SK-N-SH (cell line): ENCODE measurements around the gene CTBP2. TPM values are rescaled to one million over a fixed set of nuclear protein-coding genes. Genes with fewer than 3 reads are reported as not detected.

Source experiments
- CTCF ChIA-PET: fragments of 300-600, 350-600 bp; formaldehyde crosslinking; extraction: SDS; loops from one replicate; lab custom pipeline; 2021; lab: Yijun Ruan, JAX
- POLR2A ChIA-PET: fragments of 350-600 bp; sonication (Branson Sonifier 250); formaldehyde crosslinking; extraction: SDS; loops from one replicate; lab custom pipeline; 2020; ENCODE audit warnings: antibody characterized with exemption, inconsistent platforms; lab: Yijun Ruan, JAX
- DNase-seq: peaks from one replicate; pipeline ENCODE4 v3.0.0; 2012
- H2AFZ ChIP-seq: fragments of 200-600 bp; sonication (generic); 2 replicates; pipeline ENCODE4 v1.8.1; 2016; ENCODE audit warnings: antibody characterized with exemption, mild to moderate bottlenecking, low read depth
- H3F3A ChIP-seq: fragments of 200-600 bp; sonication (generic); replicated peaks from 2 replicates; pipeline ENCODE3; 2016; ENCODE audit warnings: antibody characterized with exemption, mild to moderate bottlenecking; ENCODE audit not compliant: insufficient read depth
- H3K27ac ChIP-seq, 2 experiments: fragments of 200-500 bp in 1 of 2; fragments of 200-600 bp in 1 of 2; sonication (Bioruptor generic) in 1 of 2; sonication (generic), shearing (Covaris generic) in 1 of 2; 2 replicates each; pipeline versions ENCODE4 v1.5.1 to v1.6.1; 2014 to 2016; ENCODE audit warnings: low read depth in 2 of 2, inconsistent platforms in 1 of 2, low read length in 1 of 2, mild to moderate bottlenecking in 1 of 2, mixed read lengths in 1 of 2
- H3K27me3 ChIP-seq: fragments of 200-600 bp; sonication (generic), shearing (Covaris generic); 2 replicates; pipeline ENCODE4 v1.6.1; 2016; ENCODE audit warnings: mixed run types; ENCODE audit not compliant: insufficient read depth
- H3K36me3 ChIP-seq, 2 experiments: fragments of 200-500 bp in 1 of 2; fragments of 200-600 bp in 1 of 2; sonication (Bioruptor generic) in 1 of 2; sonication (generic) in 1 of 2; replicated peaks in 1 of 2; 2 replicates each; pipeline versions ENCODE3 to v1.5.1; 2014 to 2016; ENCODE audit warnings: low read length in 1 of 2, mild to moderate bottlenecking in 1 of 2; ENCODE audit not compliant: insufficient read depth in 2 of 2, control insufficient read depth in 1 of 2
- H3K4me1 ChIP-seq, 2 experiments: fragments of 200-500 bp in 1 of 2; fragments of 200-600 bp in 1 of 2; sonication (Bioruptor generic) in 1 of 2; sonication (generic), shearing (Covaris generic) in 1 of 2; 2 replicates each; pipeline versions ENCODE4 v1.5.1 to v1.6.1; 2014 to 2016; ENCODE audit warnings: low read depth in 1 of 2, low read length in 1 of 2, mixed run types in 1 of 2; ENCODE audit not compliant: insufficient read depth in 2 of 2, control insufficient read depth in 1 of 2
- H3K4me2 ChIP-seq: fragments of 200-600 bp; sonication (generic), shearing (Covaris generic); 2 replicates; pipeline ENCODE4 v1.6.1; 2017; ENCODE audit warnings: mixed run types
- H3K4me3 ChIP-seq, 2 experiments: fragments of 200-500 bp in 1 of 2; fragments of 200-600 bp in 1 of 2; sonication (Bioruptor generic) in 1 of 2; sonication (generic), shearing (Covaris generic) in 1 of 2; 2 replicates each; pipeline versions ENCODE4 v1.5.1 to v1.8.1; 2014 to 2016; ENCODE audit warnings: low read depth in 2 of 2, inconsistent platforms in 1 of 2, low read length in 1 of 2, mild to moderate bottlenecking in 1 of 2, mixed read lengths in 1 of 2, moderate library complexity in 1 of 2
- H3K79me2 ChIP-seq: fragments of 200-600 bp; sonication (generic); 2 replicates; pipeline ENCODE4 v1.8.1; 2017; ENCODE audit warnings: mild to moderate bottlenecking; ENCODE audit not compliant: insufficient read depth
- H3K9ac ChIP-seq: fragments of 200-600 bp; sonication (generic); 2 replicates; pipeline ENCODE4 v1.6.1; 2017; ENCODE audit warnings: mixed run types
- H3K9me2 ChIP-seq: fragments of 200-600 bp; sonication (generic); 2 replicates; pipeline ENCODE4 v1.6.1; 2017; ENCODE audit warnings: mixed run types
- H3K9me3 ChIP-seq: fragments of 200-600 bp; sonication (generic); 2 replicates; pipeline ENCODE4 v1.6.1; 2017; ENCODE audit warnings: mixed run types, mild to moderate bottlenecking, moderate library complexity
- H4K20me1 ChIP-seq: fragments of 200-600 bp; sonication (generic); 2 replicates; pipeline ENCODE4 v1.6.1; 2017; ENCODE audit warnings: mild to moderate bottlenecking, mixed run types; ENCODE audit not compliant: insufficient read depth
- CHD2 ChIP-seq: fragments of 150-350 bp; IDR thresholded peaks from 2 replicates; pipeline ENCODE4 v1.6.1; 2018; ENCODE audit warnings: low read length; ENCODE audit not compliant: partially characterized antibody
- ELF1 ChIP-seq: IDR thresholded peaks from 2 replicates; pipeline ENCODE4 v1.4.0; 2012
- FOXJ3 ChIP-seq: sonication (generic); formaldehyde crosslinking; IDR thresholded peaks from 2 replicates; pipeline ENCODE4 v1.5.1; 2020; ENCODE audit warnings: mild to moderate bottlenecking, missing genetic modification reagents
- FOXM1 ChIP-seq: IDR thresholded peaks from 2 replicates; pipeline ENCODE4 v1.4.0; 2012; ENCODE audit warnings: low read depth, mild to moderate bottlenecking
- GABPA ChIP-seq: IDR thresholded peaks from 2 replicates; pipeline ENCODE4 v1.4.0; 2012; ENCODE audit warnings: low read depth, mild to moderate bottlenecking
- MEF2A ChIP-seq: IDR thresholded peaks from 2 replicates; pipeline ENCODE4 v1.4.0; 2012; ENCODE audit warnings: low read depth, borderline replicate concordance
- REST ChIP-seq: IDR thresholded peaks from 2 replicates; pipeline ENCODE4 v1.6.1; 2012; ENCODE audit warnings: mild to moderate bottlenecking, low read depth, low read length, moderate library complexity
- RFX5 ChIP-seq: IDR thresholded peaks from 2 replicates; pipeline ENCODE4 v1.6.1; 2012; ENCODE audit warnings: mild to moderate bottlenecking, improper control_type of control experiment, low read length
- TAF1 ChIP-seq: IDR thresholded peaks from 2 replicates; pipeline ENCODE4 v1.6.1; 2012; ENCODE audit warnings: low read depth, mild to moderate bottlenecking, low read length, moderate library complexity, borderline replicate concordance
- USF1 ChIP-seq: IDR thresholded peaks from 2 replicates; pipeline ENCODE4 v1.4.0; 2012; ENCODE audit warnings: low read depth, borderline replicate concordance
- USF2 ChIP-seq: fragments of 150-350 bp; IDR thresholded peaks from 2 replicates; pipeline ENCODE4 v1.6.1; 2017; ENCODE audit warnings: antibody characterized with exemption, low read length, low read depth, borderline replicate concordance
- WGBS: methylation state at CpG from one replicate; pipeline ENCODE4 v1.1.6; 2017; ENCODE audit warnings: low lambda C conversion rate; 5-methylcytosine and 5-hydroxymethylcytosine counted together
- polyA plus RNA-seq, 3 experiments: library from polyadenylated mRNA; depleted of rRNA; stranded (reverse); fragments of >200 nt; gene quantifications; 2 replicates each; pipeline ENCODE4 v1.2.3, GENCODE V29; 2012

CTBP2 gene
- polyA plus RNA-seq, 1 of the 3 experiments (the other 2 are of a cell fraction): 69.7 TPM

- no peak for TF ChIP-seq USF2
- no peak for TF ChIP-seq FOXJ3
- no peak for TF ChIP-seq FOXM1
- no peak for TF ChIP-seq GABPA
- TF ChIP-seq RFX5: no peak
- TF ChIP-seq ELF1: no peak
- TF ChIP-seq CHD2: no peak
- no peak for TF ChIP-seq USF1
- TF ChIP-seq MEF2A: no peak
Measured at GRCh38 chr10:124984376-124984775, 176.0 kb downstream of the CTBP2 start (continued).

- no peaks in the 10 kb centered on the region for H3K9me2 ChIP-seq
- ChIA-PET CTCF (interaction anchor here (2.9 kb wide), 2 partner anchors 9 to 78 kb away, joined by 12 to 13 read pairs; no protein-coding TSS in a partner anchor), POLR2A (no interaction called here)
- H3F3A ChIP-seq: peaks cover 28% of the 10 kb centered on the region
- no peak overlapping the region for H2AFZ ChIP-seq
- peaks cover 4% of the 10 kb centered on the region; the same call in 1 of the 2 replicates for H4K20me1 ChIP-seq
- no peaks in the 10 kb centered on the region for H3K9me3 ChIP-seq
- H3K4me1 ChIP-seq: no peaks in the 10 kb centered on the region; a peak in 1 of 4 replicates
- H3K4me2 ChIP-seq: no peak overlapping the region
- WGBS: 80% methylated on average over 6 of the region's 6 CpGs
- DNase-seq: no peak
- H3K27me3 ChIP-seq: no peaks in the 10 kb centered on the region
- H3K79me2 ChIP-seq: peaks cover 43% of the 10 kb centered on the region; the same call in 1 of the 2 replicates
- H3K27ac ChIP-seq: no peak overlapping the region; a peak in 1 of 4 replicates
- no peak overlapping the region for H3K9ac ChIP-seq
- H3K4me3 ChIP-seq: no peak overlapping the region
- H3K36me3 ChIP-seq: peaks cover 49 to 70% of the 10 kb centered on the region in 2 experiments
- TF ChIP-seq TAF1: no peak
Measured at GRCh38 chr10:124983321-124983720, 177.0 kb downstream of the CTBP2 start.

- H4K20me1 ChIP-seq: peaks cover 10% of the 10 kb centered on the region; the same call in 1 of the 2 replicates
- TF ChIP-seq REST: no peak
- TF ChIP-seq, all 33 proteins: peak for 0
- H3K27me3 ChIP-seq: no peaks in the 10 kb centered on the region
- no peaks in the 10 kb centered on the region for H3K9me3 ChIP-seq
- H3K9ac ChIP-seq: no peak overlapping the region
- ChIA-PET CTCF (interaction anchor here (1.3 to 1.4 kb wide), 2 partner anchors 14 to 83 kb away, joined by 4 to 6 read pairs; no protein-coding TSS in a partner anchor), POLR2A (no interaction called here)
- H3K4me1 ChIP-seq: no peaks in the 10 kb centered on the region; a peak in 1 of 4 replicates
- 91% methylated on average over 5 of the region's 5 CpGs for WGBS
- DNase-seq: no peak
- H3K79me2 ChIP-seq: peaks cover 66% of the 10 kb centered on the region; the same call in 1 of the 2 replicates
- H3K4me2 ChIP-seq: no peak overlapping the region
- no peaks in the 10 kb centered on the region for H3K9me2 ChIP-seq
- peaks cover 12% of the 10 kb centered on the region for H3F3A ChIP-seq
- H3K27ac ChIP-seq: no peak overlapping the region
- peaks cover 26 to 35% of the 10 kb centered on the region in 2 experiments for H3K36me3 ChIP-seq
- H3K4me3 ChIP-seq: no peak overlapping the region
- H2AFZ ChIP-seq: no peak overlapping the region
Measured at GRCh38 chr10:124978376-124978725, 182.0 kb downstream of the CTBP2 start.
